Bronchial epithelial cell (primary cell): Measurements from ENCODE around the gene TBCCD1. TPM values are rescaled to one million over a fixed set of nuclear protein-coding genes. Genes with fewer than 3 reads are reported as not detected.

Experiments used
- DNase-seq: peaks from one replicate; pipeline ENCODE4 v3.0.0-alpha.2; 2010; ENCODE audit warnings: low read depth
- FAIRE-seq: peaks from 2 replicates; lab custom pipeline; 2011; peaks lifted over from hg19 to GRCh38; lab: Jason Lieb, UNC
- H3K27me3 ChIP-seq: 2 replicates; pipeline ENCODE4 v1.5.1; 2011; ENCODE audit warnings: low read length; ENCODE audit not compliant: control insufficient read depth, insufficient read depth
- H3K36me3 ChIP-seq: 2 replicates; pipeline ENCODE4 v1.5.1; 2011; ENCODE audit warnings: low read length; ENCODE audit not compliant: control insufficient read depth, insufficient read depth
- H3K4me3 ChIP-seq: 2 replicates; pipeline ENCODE4 v1.5.1; 2011; ENCODE audit warnings: mild to moderate bottlenecking, low read depth, low read length, control low read depth
- total RNA-seq: library from RNA; depleted of rRNA; stranded (reverse); fragments of >200 nt; gene quantifications from 2 replicates; pipeline ENCODE4 v1.2.1, GENCODE V29; 2014
- TF ChIP-seq, protein P1 (sequence below): IDR thresholded peaks from 2 replicates; pipeline ENCODE4 v1.5.1; 2011; ENCODE audit warnings: mild to moderate bottlenecking, moderate library complexity, low read length, control low read depth, inconsistent platforms; ENCODE audit not compliant: insufficient read depth, severe bottlenecking

TBCCD1 gene
- total RNA-seq, 1 donor from 2014 or later: 13.7 TPM

DNA sequence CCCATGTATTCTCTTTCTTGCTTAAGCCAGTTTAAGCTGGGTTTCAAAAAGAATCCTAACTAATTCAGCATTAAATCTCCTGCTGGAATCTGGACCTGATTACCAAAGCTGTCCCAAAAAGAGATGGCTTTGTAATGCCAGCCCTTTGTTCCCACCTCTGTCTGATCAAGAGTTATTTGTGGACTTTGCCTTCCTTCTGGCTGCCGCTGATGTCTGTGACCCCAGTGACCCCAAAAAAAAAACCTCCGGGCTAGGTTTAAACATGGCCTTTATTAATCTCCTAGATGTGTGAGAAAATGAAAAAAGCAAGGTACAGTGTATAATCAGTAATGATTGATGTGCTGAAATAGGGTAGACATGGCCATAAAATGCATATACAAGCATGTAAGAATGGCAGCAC, 43.7 kb downstream of the TBCCD1 start:
- H3K27me3 ChIP-seq: peaks cover 2% of the 10 kb centered on the region

DNA sequence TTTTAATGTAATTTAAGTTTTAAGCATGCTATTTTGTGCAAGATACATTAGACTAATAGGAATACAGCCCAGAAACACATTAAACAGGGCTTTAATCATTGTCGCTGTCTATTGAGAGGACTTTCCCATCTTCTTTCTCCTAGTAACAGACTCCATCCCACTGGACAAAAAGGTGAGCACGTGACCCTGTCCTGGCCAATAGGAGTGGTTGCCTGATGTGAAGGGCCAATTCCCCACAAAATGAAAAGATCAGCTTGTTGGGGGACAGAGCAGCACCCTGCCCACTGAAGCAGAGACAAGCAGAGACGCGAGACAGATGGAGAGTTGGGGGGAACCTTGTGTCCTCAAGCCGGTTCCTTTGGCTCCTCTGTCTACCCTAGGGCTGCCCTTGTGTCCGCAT, 44.1 kb downstream of the TBCCD1 start:
- FAIRE-seq (no peak), DNase-seq (no peak)
- no peaks in the 10 kb centered on the region for H3K36me3 ChIP-seq
- TF ChIP-seq, protein P1, sequence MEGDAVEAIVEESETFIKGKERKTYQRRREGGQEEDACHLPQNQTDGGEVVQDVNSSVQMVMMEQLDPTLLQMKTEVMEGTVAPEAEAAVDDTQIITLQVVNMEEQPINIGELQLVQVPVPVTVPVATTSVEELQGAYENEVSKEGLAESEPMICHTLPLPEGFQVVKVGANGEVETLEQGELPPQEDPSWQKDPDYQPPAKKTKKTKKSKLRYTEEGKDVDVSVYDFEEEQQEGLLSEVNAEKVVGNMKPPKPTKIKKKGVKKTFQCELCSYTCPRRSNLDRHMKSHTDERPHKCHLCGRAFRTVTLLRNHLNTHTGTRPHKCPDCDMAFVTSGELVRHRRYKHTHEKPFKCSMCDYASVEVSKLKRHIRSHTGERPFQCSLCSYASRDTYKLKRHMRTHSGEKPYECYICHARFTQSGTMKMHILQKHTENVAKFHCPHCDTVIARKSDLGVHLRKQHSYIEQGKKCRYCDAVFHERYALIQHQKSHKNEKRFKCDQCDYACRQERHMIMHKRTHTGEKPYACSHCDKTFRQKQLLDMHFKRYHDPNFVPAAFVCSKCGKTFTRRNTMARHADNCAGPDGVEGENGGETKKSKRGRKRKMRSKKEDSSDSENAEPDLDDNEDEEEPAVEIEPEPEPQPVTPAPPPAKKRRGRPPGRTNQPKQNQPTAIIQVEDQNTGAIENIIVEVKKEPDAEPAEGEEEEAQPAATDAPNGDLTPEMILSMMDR: no peak
- H3K4me3 ChIP-seq: no peak overlapping the region
- peaks cover 2% of the 10 kb centered on the region for H3K27me3 ChIP-seq

More for the DNA sequence above, 43.7 kb downstream of the TBCCD1 start:
- H3K4me3 ChIP-seq: no peak overlapping the region
- no peaks in the 10 kb centered on the region for H3K36me3 ChIP-seq
- TF ChIP-seq, protein P1: no peak
- DNase-seq (no peak), FAIRE-seq (no peak)

DNA sequence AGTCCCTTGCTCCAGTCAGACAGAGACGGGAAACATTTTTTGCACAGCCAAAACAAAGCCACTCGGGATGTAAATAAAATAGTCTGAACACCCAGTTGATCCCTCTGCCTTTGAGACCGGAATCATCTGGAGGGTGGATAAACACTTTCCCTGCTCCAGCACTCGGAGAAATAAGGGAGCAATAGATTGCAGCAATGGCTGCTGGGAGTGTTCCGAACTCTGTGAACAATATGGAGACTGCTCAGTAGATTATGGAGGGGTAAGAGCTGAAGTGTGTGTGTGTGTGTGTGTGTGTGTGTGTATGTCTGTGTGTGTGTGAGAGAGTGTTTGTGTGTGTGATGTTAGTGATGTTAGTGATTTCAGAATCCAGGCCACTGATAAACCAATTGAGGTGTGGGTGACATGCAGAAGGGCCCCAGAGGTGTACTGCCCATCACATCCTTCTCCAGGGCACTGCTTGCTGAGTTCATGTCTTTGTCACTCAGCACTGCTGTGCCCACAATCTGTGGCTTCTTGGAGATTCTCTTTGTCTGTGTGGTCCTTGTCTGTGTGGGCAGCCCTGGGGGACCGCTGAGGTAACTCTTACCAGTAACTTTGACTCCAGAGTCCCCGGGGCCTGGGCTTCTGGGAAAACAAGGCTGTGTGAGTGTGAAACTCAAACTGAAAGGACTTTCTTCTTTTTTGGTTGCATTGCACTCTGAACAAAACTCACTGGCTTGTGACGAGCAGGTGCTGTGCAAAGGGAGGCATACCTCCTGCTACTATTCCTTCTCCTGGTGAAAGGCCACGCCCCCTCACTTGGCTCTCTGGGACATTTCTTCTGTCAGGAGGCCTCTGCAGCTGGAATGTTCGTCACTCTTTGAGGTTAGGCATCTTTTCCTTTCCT, 45.9 kb downstream of the TBCCD1 start:
- no peak for DNase-seq
- Histone ChIP-seq H3K36me3 (no peaks in the 10 kb centered on the region), H3K4me3 (no peak overlapping the region), H3K27me3 (peaks cover 2% of the 10 kb centered on the region)
- no peak for FAIRE-seq
- TF ChIP-seq, protein P1: no peak

DNA sequence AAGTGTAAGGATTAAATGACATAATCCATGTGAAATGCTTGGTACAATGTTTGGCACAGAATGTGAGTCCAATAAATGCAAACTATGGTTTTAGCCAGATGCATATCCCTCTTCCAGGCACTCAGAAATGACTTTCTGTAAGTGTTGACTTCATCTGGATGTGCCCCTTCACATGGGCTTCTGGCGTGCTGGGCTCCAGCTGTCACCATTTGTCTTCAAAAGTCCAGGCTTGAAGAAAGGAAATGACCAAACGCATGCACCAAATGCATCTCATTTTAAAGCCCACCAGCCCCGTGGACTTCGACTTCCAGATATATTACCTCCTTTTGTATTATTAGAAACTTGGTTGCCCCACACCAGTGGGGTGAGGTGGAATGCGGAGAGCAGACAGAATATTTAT, 46.7 kb downstream of the TBCCD1 start:
- H3K36me3 ChIP-seq: no peaks in the 10 kb centered on the region
- DNase-seq (no peak), FAIRE-seq (no peak)
- peaks cover 2% of the 10 kb centered on the region for H3K27me3 ChIP-seq
- TF ChIP-seq, protein P1: no peak
- no peak overlapping the region for H3K4me3 ChIP-seq

DNA sequence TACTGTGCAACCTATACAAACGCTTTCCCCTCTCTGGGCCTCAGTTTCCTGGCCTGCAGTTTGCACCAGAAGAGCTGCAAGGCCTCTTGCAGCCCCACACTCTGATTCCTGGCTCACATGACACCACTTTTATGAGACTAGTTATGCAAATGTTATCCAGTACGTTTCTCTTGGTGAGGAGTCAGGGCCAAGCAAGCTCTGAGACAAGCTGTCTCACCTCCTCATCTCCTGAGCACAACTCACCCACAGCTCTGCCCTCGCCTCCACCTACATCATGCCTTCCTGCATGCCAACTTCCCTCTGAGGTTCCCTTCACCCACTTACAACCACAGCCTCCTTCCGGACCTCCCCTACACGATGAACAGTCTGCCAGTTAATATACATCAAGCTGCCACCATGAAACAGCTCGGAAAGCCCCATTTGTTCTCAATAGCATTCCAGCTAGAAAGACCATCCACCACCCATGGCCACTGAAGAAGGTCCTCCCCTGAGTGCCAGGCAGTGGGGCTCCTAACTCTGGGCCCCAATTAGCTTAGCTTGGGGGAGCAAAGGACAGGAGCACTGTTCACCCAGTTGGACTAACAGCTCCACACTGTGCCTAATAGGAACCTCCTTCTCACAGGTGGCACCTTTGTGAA, 48.0 kb downstream of the TBCCD1 start:
- TF ChIP-seq, protein P1: no peak

More for the DNA sequence above, 48.0 kb downstream of the TBCCD1 start:
- Histone ChIP-seq H3K4me3 (no peak overlapping the region), H3K36me3 (no peaks in the 10 kb centered on the region), H3K27me3 (no peaks in the 10 kb centered on the region)
- DNase-seq: no peak
- no peak for FAIRE-seq
